HG02973 (cell line): ENCODE data around the gene NAP1L4.

ENCODE experiments used
- ATAC-seq: cut with Tn5 transposase; IDR thresholded peaks from one replicate; pipeline ENCODE4 v1.9.1; 2021; ENCODE audit warnings: moderate library complexity; ENCODE audit not compliant: unreplicated experiment

NAP1L4 gene

GRCh38 chr11:2963761-2964160, 28.4 kb downstream of the NAP1L4 start:
- no peak for ATAC-seq

GRCh38 chr11:2963112-2963754, 28.9 kb downstream of the NAP1L4 start:
- no peak for ATAC-seq

- no peak for ATAC-seq
Measured at GRCh38 chr11:2961080-2961479, 31.0 kb downstream of the NAP1L4 start.

GRCh38 chr11:2960139-2960538, 32.0 kb downstream of the NAP1L4 start:
- no peak for ATAC-seq

GRCh38 chr11:2958251-2958650, 33.9 kb downstream of the NAP1L4 start:
- ATAC-seq: no peak

- no peak for ATAC-seq
Measured at GRCh38 chr11:2955906-2956476, 36.1 kb downstream of the NAP1L4 start.

- ATAC-seq: no peak
Measured at GRCh38 chr11:2954263-2954662, 37.9 kb downstream of the NAP1L4 start.

- ATAC-seq: no peak
Measured at GRCh38 chr11:2952290-2952689, 39.8 kb downstream of the NAP1L4 start.

GRCh38 chr11:2951231-2952110, 40.7 kb downstream of the NAP1L4 start:
- ATAC-seq: no peak

GRCh38 chr11:2950825-2951224, 41.3 kb downstream of the NAP1L4 start:
- no peak for ATAC-seq

- no peak for ATAC-seq
Measured at GRCh38 chr11:2949920-2950319, 42.2 kb downstream of the NAP1L4 start.

- no peak for ATAC-seq
Measured at GRCh38 chr11:2947744-2948143, 44.4 kb downstream of the NAP1L4 start.

- no peak for ATAC-seq
Measured at GRCh38 chr11:2945757-2946287, 46.3 kb downstream of the NAP1L4 start.

- ATAC-seq: no peak
Measured at GRCh38 chr11:2945031-2945756, 46.9 kb downstream of the NAP1L4 start.

- ATAC-seq: no peak
Measured at GRCh38 chr11:2944530-2944929, 47.6 kb downstream of the NAP1L4 start.

- ATAC-seq: no peak
Measured at GRCh38 chr11:2943711-2944118, 48.4 kb downstream of the NAP1L4 start.

GRCh38 chr11:2942872-2943710, 49.0 kb downstream of the NAP1L4 start:
- no peak for ATAC-seq

GRCh38 chr11:2942447-2942846, 49.7 kb downstream of the NAP1L4 start:
- ATAC-seq: no peak

- ATAC-seq: no peak
Measured at GRCh38 chr11:2940921-2941821, 51.0 kb downstream of the NAP1L4 start.
